MCF 10A (cell line): ENCODE data around the gene PTGFRN. TPM values are rescaled to one million over a fixed set of nuclear protein-coding genes. Genes with fewer than 3 reads are reported as not detected.
A peak's percentile ranks its signal among the peaks of the same experiment; 100 is the strongest.

Source experiments
- BruUV-seq: library from RNA; stranded (reverse); fragments of 400-500 nt; replicated peaks from 2 replicates; lab custom pipeline; 2021; lab: Mats Ljungman, UMichigan
- CTCF ChIA-PET: fragments of 300-600 bp; sonication (Branson Sonifier 250); formaldehyde crosslinking; extraction: SDS; loops from one replicate; lab custom pipeline; 2021; ENCODE audit warnings: antibody characterized with exemption, inconsistent platforms; lab: Yijun Ruan, JAX
- POLR2A ChIA-PET: fragments of 300-600, 350-650 bp; sonication (Branson Sonifier 250); formaldehyde crosslinking; extraction: SDS; loops from one replicate; lab custom pipeline; 2020; ENCODE audit warnings: antibody characterized with exemption, inconsistent platforms; lab: Yijun Ruan, JAX
- DNase-seq: peaks from one replicate; pipeline ENCODE4 v3.0.0-alpha.2; 2018; ENCODE audit not compliant: unreplicated experiment
- H3K27ac Mint-ChIP-seq: one replicate; pipeline ENCODE4 v1.8.0; 2022; ENCODE audit warnings: mild to moderate bottlenecking, low read depth, mixed read lengths; ENCODE audit not compliant: unreplicated experiment
- H3K27me3 Mint-ChIP-seq: one replicate; pipeline ENCODE4 v1.8.0; 2022; ENCODE audit warnings: mixed read lengths; ENCODE audit not compliant: insufficient read depth, unreplicated experiment
- H3K36me3 Mint-ChIP-seq: one replicate; pipeline ENCODE4 v1.8.0; 2022; ENCODE audit warnings: mild to moderate bottlenecking, moderate library complexity, mixed read lengths; ENCODE audit not compliant: insufficient read depth, unreplicated experiment
- H3K4me1 Mint-ChIP-seq: one replicate; pipeline ENCODE4 v1.8.0; 2022; ENCODE audit warnings: mixed read lengths; ENCODE audit not compliant: insufficient read depth, unreplicated experiment
- H3K4me3 Mint-ChIP-seq: one replicate; pipeline ENCODE4 v1.8.0; 2022; ENCODE audit warnings: mild to moderate bottlenecking, moderate library complexity, mixed read lengths; ENCODE audit not compliant: unreplicated experiment
- H3K9me3 Mint-ChIP-seq: one replicate; pipeline ENCODE4 v1.8.0; 2022; ENCODE audit warnings: mixed read lengths; ENCODE audit not compliant: unreplicated experiment
- CTCF ChIP-seq: fragments of 200-600 bp; IDR thresholded peaks from one replicate; pipeline ENCODE4 v1.8.0; 2022; ENCODE audit warnings: antibody characterized with exemption, mild to moderate bottlenecking; ENCODE audit not compliant: unreplicated experiment
- intact Hi-C: fragments of 100-400 bp; cut with micrococcal nuclease; formaldehyde crosslinking; loops from 2 replicates; pipeline ENCODE4 v1.14.1; 2022
- total RNA-seq: library from RNA; stranded (reverse); gene quantifications from 2 replicates; pipeline ENCODE4 v1.2.3, GENCODE V29; 2022

PTGFRN gene
- total RNA-seq, 1 experiment from 2014 or later = 45.2 TPM

- peaks cover 16% of the 10 kb centered on the region for H3K4me1 Mint-ChIP-seq
- no peaks in the 10 kb centered on the region for H3K9me3 Mint-ChIP-seq
- peak overlapping the region; percentile 51 for H3K4me3 Mint-ChIP-seq
- H3K36me3 Mint-ChIP-seq = no peaks in the 10 kb centered on the region
- BruUV-seq = no TSS peak
- H3K27ac Mint-ChIP-seq = no peak overlapping the region
- CTCF ChIA-PET = interaction anchor here (0.6 to 1.7 kb wide), 13 partner anchors 12 to 741 kb away, joined by 3 to 5 read pairs (median 3); no protein-coding TSS in a partner anchor
- POLR2A ChIA-PET = interaction anchor here (0.6 to 2.3 kb wide), 12 partner anchors 14 to 540 kb away, joined by 3 to 15 read pairs (median 4); partner anchors contain the start of gene TTF2
- no peaks in the 10 kb centered on the region for H3K27me3 Mint-ChIP-seq
- intact Hi-C loops = loop anchor here (10.0 kb wide), 1 partner anchor 140 kb away; no protein-coding TSS in a partner anchor
- DNase-seq = no peak
- TF ChIP-seq CTCF = no peak
Measured at GRCh38 chr1:116915086-116915661, 5.5 kb downstream of the PTGFRN start.

GRCh38 chr1:116916002-116916401 lies 6.3 kb downstream of the PTGFRN start:
- intact Hi-C loops = loop anchor here (10.0 kb wide), 1 partner anchor 139 kb away; no protein-coding TSS in a partner anchor

GRCh38 chr1:116916533-116917445 lies 7.1 kb downstream of the PTGFRN start:
- ChIA-PET POLR2A (interaction anchor here (0.9 to 2.3 kb wide), 3 partner anchors 35 to 221 kb away, joined by 3 to 11 read pairs (median 4); no protein-coding TSS in a partner anchor), CTCF (interaction anchor here (0.5 to 1.3 kb wide), 7 partner anchors 11 to 933 kb away, joined by 3 to 5 read pairs (median 4); no protein-coding TSS in a partner anchor)
- no peak for TF ChIP-seq CTCF
- intact Hi-C loops = loop anchor here (10.0 kb wide), 1 partner anchor 138 kb away; no protein-coding TSS in a partner anchor
- BruUV-seq = no TSS peak
- Mint-ChIP-seq H3K27ac (no peak overlapping the region), H3K4me3 (no peak overlapping the region), H3K4me1 (peaks cover 26% of the 10 kb centered on the region), H3K27me3 (no peaks in the 10 kb centered on the region), H3K9me3 (no peaks in the 10 kb centered on the region), H3K36me3 (no peaks in the 10 kb centered on the region)
- DNase-seq = no peak

More at GRCh38 chr1:116916002-116916401, 6.3 kb downstream of the PTGFRN start:
- Mint-ChIP-seq H3K4me3 (no peak overlapping the region), H3K9me3 (no peaks in the 10 kb centered on the region), H3K4me1 (peaks cover 18% of the 10 kb centered on the region), H3K36me3 (no peaks in the 10 kb centered on the region), H3K27ac (no peak overlapping the region), H3K27me3 (no peaks in the 10 kb centered on the region)
- TF ChIP-seq CTCF = no peak
- POLR2A ChIA-PET = interaction anchor here (0.9 to 2.3 kb wide), 7 partner anchors 19 to 540 kb away, joined by 3 to 11 read pairs (median 4); no protein-coding TSS in a partner anchor
- no peak for DNase-seq
- CTCF ChIA-PET = interaction anchor here (0.6 to 1.3 kb wide), 8 partner anchors 11 to 934 kb away, joined by 3 to 5 read pairs (median 4); no protein-coding TSS in a partner anchor
- no TSS peak for BruUV-seq
